MM.1S (cell line): ENCODE results near the gene PIK3C2G.

Experiments
- EZH2 ChIP-seq: fragments of 300-600 bp; sonication (generic); optimal IDR thresholded peaks from 2 replicates; pipeline ENCODE3; 2017; ENCODE audit warnings: low read depth, mild to moderate bottlenecking, antibody characterized with exemption, low read length, mixed read lengths
- TF ChIP-seq, protein P1 (sequence below): fragments of 300-600 bp; sonication (generic); IDR thresholded peaks from 2 replicates; pipeline ENCODE4 v1.5.1; 2016; ENCODE audit warnings: antibody characterized with exemption, low read length, mixed read lengths

DNA sequence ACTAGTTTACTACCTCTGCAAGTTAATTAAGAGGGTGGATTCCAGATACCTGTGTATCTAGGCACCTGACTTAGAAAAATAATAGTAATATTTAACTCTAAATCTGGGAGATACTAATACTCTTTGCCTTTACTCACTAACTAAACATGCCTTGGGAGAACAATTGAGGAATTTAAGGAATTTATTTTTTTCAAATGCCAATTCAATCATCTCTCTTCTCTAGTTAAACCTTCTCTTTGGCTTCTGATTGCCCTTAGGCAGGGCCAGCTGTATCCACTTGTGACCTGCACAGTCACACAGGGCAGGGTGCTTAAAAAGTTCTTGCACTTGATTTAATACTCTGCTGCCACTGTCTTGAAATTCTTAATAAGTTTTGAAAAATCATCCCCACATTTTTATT is 334.1 kb downstream of the PIK3C2G start:
- TF ChIP-seq EZH2, result no peak
- TF ChIP-seq, protein P1, sequence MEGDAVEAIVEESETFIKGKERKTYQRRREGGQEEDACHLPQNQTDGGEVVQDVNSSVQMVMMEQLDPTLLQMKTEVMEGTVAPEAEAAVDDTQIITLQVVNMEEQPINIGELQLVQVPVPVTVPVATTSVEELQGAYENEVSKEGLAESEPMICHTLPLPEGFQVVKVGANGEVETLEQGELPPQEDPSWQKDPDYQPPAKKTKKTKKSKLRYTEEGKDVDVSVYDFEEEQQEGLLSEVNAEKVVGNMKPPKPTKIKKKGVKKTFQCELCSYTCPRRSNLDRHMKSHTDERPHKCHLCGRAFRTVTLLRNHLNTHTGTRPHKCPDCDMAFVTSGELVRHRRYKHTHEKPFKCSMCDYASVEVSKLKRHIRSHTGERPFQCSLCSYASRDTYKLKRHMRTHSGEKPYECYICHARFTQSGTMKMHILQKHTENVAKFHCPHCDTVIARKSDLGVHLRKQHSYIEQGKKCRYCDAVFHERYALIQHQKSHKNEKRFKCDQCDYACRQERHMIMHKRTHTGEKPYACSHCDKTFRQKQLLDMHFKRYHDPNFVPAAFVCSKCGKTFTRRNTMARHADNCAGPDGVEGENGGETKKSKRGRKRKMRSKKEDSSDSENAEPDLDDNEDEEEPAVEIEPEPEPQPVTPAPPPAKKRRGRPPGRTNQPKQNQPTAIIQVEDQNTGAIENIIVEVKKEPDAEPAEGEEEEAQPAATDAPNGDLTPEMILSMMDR, result no peak
